HEK293 (cell line): ENCODE measurements around the gene ZGLP1.

Source experiments
- BCL11B ChIP-seq: fragments of 450-650 bp; formaldehyde crosslinking; IDR thresholded peaks from 2 replicates; pipeline ENCODE4 v1.5.1; 2016; ENCODE audit warnings: low read depth, missing biosample characterization, missing genetic modification characterization
- GLI2 ChIP-seq: fragments of 450-650 bp; formaldehyde crosslinking; IDR thresholded peaks from 2 replicates; pipeline ENCODE4; 2017; ENCODE audit warnings: missing biosample characterization, missing genetic modification characterization, low read depth, borderline replicate concordance
- KLF7 ChIP-seq: fragments of 450-650 bp; formaldehyde crosslinking; IDR thresholded peaks from 2 replicates; pipeline ENCODE4 v1.5.1; 2016; ENCODE audit warnings: missing biosample characterization, missing genetic modification characterization, borderline replicate concordance
- KLF9 ChIP-seq: fragments of 450-650 bp; formaldehyde crosslinking; IDR thresholded peaks from 2 replicates; pipeline ENCODE4 v1.5.1; 2016; ENCODE audit warnings: missing biosample characterization, missing genetic modification characterization, low read depth
- MEIS1 ChIP-seq: sonication (generic); formaldehyde crosslinking; IDR thresholded peaks from 2 replicates; pipeline ENCODE4 v1.8.1; 2022; ENCODE audit warnings: missing genetic modification reagents, mild to moderate bottlenecking, borderline replicate concordance
- SCRT1 ChIP-seq: fragments of 450-650 bp; formaldehyde crosslinking; IDR thresholded peaks from 2 replicates; pipeline ENCODE4 v1.5.1; 2016; ENCODE audit warnings: missing biosample characterization, missing genetic modification characterization, borderline replicate concordance
- YY2 ChIP-seq: fragments of 450-650 bp; formaldehyde crosslinking; IDR thresholded peaks from 2 replicates; pipeline ENCODE4 v1.5.1; 2016; ENCODE audit warnings: missing biosample characterization, missing genetic modification characterization
- ZNF16 ChIP-seq: fragments of 450-650 bp; formaldehyde crosslinking; IDR thresholded peaks from 2 replicates; pipeline ENCODE4 v1.5.1; 2016; ENCODE audit warnings: low read depth, missing biosample characterization, missing genetic modification characterization
- ZNF311 ChIP-seq: fragments of 450-650 bp; formaldehyde crosslinking; IDR thresholded peaks from 2 replicates; pipeline ENCODE4 v1.5.1; 2017; ENCODE audit warnings: missing biosample characterization, missing genetic modification characterization, borderline replicate concordance
- ZNF366 ChIP-seq: fragments of 450-650 bp; formaldehyde crosslinking; conservative IDR thresholded peaks from 2 replicates; pipeline ENCODE4 v1.5.1; 2016; ENCODE audit warnings: missing biosample characterization, missing genetic modification characterization
- ZNF426 ChIP-seq: fragments of 450-650 bp; formaldehyde crosslinking; IDR thresholded peaks from 2 replicates; pipeline ENCODE4 v1.5.1; 2017; ENCODE audit warnings: missing biosample characterization, missing genetic modification characterization, mild to moderate bottlenecking, inconsistent platforms, moderate library complexity
- ZNF530 ChIP-seq: fragments of 450-650 bp; formaldehyde crosslinking; IDR thresholded peaks from 2 replicates; pipeline ENCODE4 v1.5.1; 2016; ENCODE audit warnings: low read depth, missing biosample characterization, missing genetic modification characterization
- ZNF596 ChIP-seq: fragments of 450-650 bp; IDR thresholded peaks from 2 replicates; pipeline ENCODE4 v1.5.0; 2018; ENCODE audit warnings: missing biosample characterization, mild to moderate bottlenecking, missing genetic modification characterization, moderate library complexity
- ZNF600 ChIP-seq: fragments of 450-650 bp; formaldehyde crosslinking; IDR thresholded peaks from 2 replicates; pipeline ENCODE4 v1.5.1; 2016; ENCODE audit warnings: missing biosample characterization, missing genetic modification characterization
- ZNF610 ChIP-seq: fragments of 450-650 bp; formaldehyde crosslinking; IDR thresholded peaks from 2 replicates; pipeline ENCODE4 v1.5.1; 2016; ENCODE audit warnings: missing biosample characterization, missing genetic modification characterization, borderline replicate concordance
- ZNF626 ChIP-seq: fragments of 450-650 bp; sonication (Bioruptor Pico); formaldehyde crosslinking; IDR thresholded peaks from 2 replicates; pipeline ENCODE4 v1.5.1; 2018; ENCODE audit warnings: missing biosample characterization, missing genetic modification characterization, inconsistent platforms
- ZNF629 ChIP-seq: fragments of 450-650 bp; formaldehyde crosslinking; IDR thresholded peaks from 2 replicates; pipeline ENCODE4 v1.5.1; 2017; ENCODE audit warnings: missing biosample characterization, missing genetic modification characterization
- ZNF677 ChIP-seq: fragments of 450-650 bp; IDR thresholded peaks from 2 replicates; pipeline ENCODE4 v1.5.0; 2018; ENCODE audit warnings: missing biosample characterization, mild to moderate bottlenecking, missing genetic modification characterization, moderate library complexity
- TF ChIP-seq, protein P1 (sequence below): fragments of 450-650 bp; formaldehyde crosslinking; IDR thresholded peaks from 2 replicates; pipeline ENCODE4 v1.5.1; 2016; ENCODE audit warnings: missing biosample characterization, missing genetic modification characterization, borderline replicate concordance
- TF ChIP-seq, protein P2 (sequence below): fragments of 450-650 bp; formaldehyde crosslinking; IDR thresholded peaks from 2 replicates; pipeline ENCODE4 v1.5.1; 2017; ENCODE audit warnings: missing biosample characterization, missing genetic modification characterization
- TF ChIP-seq, protein P3 (sequence below): fragments of 450-650 bp; formaldehyde crosslinking; IDR thresholded peaks from 2 replicates; pipeline ENCODE4 v1.5.1; 2016; ENCODE audit warnings: missing biosample characterization, missing genetic modification characterization
- TF ChIP-seq, protein P4 (sequence below): fragments of 450-650 bp; formaldehyde crosslinking; conservative IDR thresholded peaks from 2 replicates; pipeline ENCODE4 v1.5.1; 2016; ENCODE audit warnings: low read depth, missing biosample characterization, missing genetic modification characterization
- TF ChIP-seq, protein P5 (sequence below): fragments of 450-650 bp; IDR thresholded peaks from 2 replicates; pipeline ENCODE4 v1.5.1; 2018; ENCODE audit warnings: missing biosample characterization, missing genetic modification characterization
- TF ChIP-seq, protein P6 (sequence below): fragments of 450-650 bp; formaldehyde crosslinking; IDR thresholded peaks from 2 replicates; pipeline ENCODE4 v1.5.1; 2016; ENCODE audit warnings: missing biosample characterization, missing genetic modification characterization, low read depth

ZGLP1 gene

DNA sequence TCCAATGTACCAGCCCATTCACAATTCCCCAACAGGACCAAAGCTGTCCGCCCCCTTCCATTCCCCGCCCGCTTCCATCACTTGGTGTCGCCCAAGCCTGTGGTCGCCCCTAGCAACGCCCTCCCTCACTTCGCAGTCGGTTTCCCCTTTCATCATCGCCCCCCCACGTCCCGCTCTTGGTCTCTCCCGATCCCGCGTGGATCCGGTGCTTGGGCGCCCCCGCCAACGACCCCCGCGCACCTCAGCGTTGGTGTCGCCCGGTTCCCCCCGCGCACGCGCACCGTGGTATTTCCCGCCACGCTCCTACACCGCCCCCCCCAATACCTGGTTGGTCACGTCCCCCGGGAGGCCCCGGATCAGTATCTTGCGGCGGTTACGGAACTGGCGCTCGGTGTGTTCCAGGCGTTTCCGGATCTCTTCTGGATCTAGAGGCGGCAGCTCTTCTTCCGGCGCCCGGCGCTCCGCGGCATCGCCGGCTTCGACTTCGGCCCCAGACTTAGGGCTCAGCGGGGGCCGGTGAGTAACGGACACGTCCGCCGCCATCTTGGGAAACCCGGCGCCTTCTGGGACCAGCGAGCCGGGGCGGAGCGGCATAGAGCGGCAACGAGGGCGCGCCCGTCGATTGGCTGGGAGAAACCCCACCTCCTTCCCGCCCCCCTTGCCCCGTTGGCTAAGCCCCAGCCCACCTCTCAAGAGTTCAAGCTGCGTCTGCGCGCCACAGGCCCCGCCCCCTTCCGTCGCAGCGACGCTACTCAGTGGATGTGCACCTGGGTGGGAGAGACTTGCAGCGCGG, 23.5 kb upstream of the ZGLP1 start, which contains the start of gene RAVER1 (continued):
- peak; percentile 92 for TF ChIP-seq ZNF600 (tag by site-specific recombination)
- 0 out of 2 replicates have a peak, but pooled peaks have one; percentile 27 for TF ChIP-seq BCL11B
- peak; percentile 78 for TF ChIP-seq ZNF629
- TF ChIP-seq ZNF610 (tag by site-specific recombination), result peak; percentile 75
- TF ChIP-seq, protein P1, sequence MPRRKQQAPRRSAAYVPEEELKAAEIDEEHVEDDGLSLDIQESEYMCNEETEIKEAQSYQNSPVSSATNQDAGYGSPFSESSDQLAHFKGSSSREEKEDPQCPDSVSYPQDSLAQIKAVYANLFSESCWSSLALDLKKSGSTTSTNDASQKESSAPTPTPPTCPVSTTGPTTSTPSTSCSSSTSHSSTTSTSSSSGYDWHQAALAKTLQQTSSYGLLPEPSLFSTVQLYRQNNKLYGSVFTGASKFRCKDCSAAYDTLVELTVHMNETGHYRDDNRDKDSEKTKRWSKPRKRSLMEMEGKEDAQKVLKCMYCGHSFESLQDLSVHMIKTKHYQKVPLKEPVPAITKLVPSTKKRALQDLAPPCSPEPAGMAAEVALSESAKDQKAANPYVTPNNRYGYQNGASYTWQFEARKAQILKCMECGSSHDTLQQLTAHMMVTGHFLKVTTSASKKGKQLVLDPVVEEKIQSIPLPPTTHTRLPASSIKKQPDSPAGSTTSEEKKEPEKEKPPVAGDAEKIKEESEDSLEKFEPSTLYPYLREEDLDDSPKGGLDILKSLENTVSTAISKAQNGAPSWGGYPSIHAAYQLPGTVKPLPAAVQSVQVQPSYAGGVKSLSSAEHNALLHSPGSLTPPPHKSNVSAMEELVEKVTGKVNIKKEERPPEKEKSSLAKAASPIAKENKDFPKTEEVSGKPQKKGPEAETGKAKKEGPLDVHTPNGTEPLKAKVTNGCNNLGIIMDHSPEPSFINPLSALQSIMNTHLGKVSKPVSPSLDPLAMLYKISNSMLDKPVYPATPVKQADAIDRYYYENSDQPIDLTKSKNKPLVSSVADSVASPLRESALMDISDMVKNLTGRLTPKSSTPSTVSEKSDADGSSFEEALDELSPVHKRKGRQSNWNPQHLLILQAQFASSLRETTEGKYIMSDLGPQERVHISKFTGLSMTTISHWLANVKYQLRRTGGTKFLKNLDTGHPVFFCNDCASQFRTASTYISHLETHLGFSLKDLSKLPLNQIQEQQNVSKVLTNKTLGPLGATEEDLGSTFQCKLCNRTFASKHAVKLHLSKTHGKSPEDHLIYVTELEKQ (tag by site-specific recombination), result 0 out of 2 replicates have a peak, but pooled peaks have one; percentile 40
- no peak for TF ChIP-seq ZNF426 (tag by site-specific recombination)
- TF ChIP-seq ZNF626 (tag by site-specific recombination), result no peak
- TF ChIP-seq, protein P2, sequence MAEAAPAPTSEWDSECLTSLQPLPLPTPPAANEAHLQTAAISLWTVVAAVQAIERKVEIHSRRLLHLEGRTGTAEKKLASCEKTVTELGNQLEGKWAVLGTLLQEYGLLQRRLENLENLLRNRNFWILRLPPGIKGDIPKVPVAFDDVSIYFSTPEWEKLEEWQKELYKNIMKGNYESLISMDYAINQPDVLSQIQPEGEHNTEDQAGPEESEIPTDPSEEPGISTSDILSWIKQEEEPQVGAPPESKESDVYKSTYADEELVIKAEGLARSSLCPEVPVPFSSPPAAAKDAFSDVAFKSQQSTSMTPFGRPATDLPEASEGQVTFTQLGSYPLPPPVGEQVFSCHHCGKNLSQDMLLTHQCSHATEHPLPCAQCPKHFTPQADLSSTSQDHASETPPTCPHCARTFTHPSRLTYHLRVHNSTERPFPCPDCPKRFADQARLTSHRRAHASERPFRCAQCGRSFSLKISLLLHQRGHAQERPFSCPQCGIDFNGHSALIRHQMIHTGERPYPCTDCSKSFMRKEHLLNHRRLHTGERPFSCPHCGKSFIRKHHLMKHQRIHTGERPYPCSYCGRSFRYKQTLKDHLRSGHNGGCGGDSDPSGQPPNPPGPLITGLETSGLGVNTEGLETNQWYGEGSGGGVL, result peak; percentile 71
- no peak for TF ChIP-seq ZNF311
- peak; percentile 86 for TF ChIP-seq KLF7 (tag by site-specific recombination)
- no peak for TF ChIP-seq ZNF16
- peak; percentile 99 for TF ChIP-seq ZNF530 (tag by site-specific recombination)
- TF ChIP-seq, protein P3, sequence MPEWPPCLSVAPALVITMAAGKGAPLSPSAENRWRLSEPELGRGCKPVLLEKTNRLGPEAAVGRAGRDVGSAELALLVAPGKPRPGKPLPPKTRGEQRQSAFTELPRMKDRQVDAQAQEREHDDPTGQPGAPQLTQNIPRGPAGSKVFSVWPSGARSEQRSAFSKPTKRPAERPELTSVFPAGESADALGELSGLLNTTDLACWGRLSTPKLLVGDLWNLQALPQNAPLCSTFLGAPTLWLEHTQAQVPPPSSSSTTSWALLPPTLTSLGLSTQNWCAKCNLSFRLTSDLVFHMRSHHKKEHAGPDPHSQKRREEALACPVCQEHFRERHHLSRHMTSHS, result 0 out of 2 replicates have a peak, but pooled peaks have one; percentile 42
- peak; percentile 94 for TF ChIP-seq SCRT1 (tag by site-specific recombination)
- no peak for TF ChIP-seq ZNF677 (tag by site-specific recombination)
- no peak for TF ChIP-seq MEIS1 (CRISPR knock-in tag)
- TF ChIP-seq ZNF366 (tag by site-specific recombination), result no peak
- TF ChIP-seq, protein P4, sequence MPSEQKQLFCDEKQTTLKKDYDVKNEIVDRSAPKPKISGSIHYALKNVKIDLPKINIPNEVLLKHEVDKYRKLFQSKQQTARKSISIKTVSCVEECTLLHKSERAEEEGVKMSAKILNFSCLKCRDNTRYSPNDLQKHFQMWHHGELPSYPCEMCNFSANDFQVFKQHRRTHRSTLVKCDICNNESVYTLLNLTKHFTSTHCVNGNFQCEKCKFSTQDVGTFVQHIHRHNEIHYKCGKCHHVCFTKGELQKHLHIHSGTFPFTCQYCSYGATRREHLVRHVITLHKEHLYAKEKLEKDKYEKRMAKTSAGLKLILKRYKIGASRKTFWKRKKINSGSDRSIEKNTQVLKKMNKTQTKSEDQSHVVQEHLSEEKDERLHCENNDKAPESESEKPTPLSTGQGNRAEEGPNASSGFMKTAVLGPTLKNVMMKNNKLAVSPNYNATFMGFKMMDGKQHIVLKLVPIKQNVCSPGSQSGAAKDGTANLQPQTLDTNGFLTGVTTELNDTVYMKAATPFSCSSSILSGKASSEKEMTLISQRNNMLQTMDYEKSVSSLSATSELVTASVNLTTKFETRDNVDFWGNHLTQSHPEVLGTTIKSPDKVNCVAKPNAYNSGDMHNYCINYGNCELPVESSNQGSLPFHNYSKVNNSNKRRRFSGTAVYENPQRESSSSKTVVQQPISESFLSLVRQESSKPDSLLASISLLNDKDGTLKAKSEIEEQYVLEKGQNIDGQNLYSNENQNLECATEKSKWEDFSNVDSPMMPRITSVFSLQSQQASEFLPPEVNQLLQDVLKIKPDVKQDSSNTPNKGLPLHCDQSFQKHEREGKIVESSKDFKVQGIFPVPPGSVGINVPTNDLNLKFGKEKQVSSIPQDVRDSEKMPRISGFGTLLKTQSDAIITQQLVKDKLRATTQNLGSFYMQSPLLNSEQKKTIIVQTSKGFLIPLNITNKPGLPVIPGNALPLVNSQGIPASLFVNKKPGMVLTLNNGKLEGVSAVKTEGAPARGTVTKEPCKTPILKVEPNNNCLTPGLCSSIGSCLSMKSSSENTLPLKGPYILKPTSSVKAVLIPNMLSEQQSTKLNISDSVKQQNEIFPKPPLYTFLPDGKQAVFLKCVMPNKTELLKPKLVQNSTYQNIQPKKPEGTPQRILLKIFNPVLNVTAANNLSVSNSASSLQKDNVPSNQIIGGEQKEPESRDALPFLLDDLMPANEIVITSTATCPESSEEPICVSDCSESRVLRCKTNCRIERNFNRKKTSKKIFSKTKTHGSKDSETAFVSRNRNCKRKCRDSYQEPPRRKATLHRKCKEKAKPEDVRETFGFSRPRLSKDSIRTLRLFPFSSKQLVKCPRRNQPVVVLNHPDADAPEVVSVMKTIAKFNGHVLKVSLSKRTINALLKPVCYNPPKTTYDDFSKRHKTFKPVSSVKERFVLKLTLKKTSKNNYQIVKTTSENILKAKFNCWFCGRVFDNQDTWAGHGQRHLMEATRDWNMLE, result no peak
- peak; percentile 83 for TF ChIP-seq YY2
- TF ChIP-seq, protein P5, sequence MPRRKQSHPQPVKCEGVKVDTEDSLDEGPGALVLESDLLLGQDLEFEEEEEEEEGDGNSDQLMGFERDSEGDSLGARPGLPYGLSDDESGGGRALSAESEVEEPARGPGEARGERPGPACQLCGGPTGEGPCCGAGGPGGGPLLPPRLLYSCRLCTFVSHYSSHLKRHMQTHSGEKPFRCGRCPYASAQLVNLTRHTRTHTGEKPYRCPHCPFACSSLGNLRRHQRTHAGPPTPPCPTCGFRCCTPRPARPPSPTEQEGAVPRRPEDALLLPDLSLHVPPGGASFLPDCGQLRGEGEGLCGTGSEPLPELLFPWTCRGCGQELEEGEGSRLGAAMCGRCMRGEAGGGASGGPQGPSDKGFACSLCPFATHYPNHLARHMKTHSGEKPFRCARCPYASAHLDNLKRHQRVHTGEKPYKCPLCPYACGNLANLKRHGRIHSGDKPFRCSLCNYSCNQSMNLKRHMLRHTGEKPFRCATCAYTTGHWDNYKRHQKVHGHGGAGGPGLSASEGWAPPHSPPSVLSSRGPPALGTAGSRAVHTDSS (tag by site-specific recombination), result no peak
- TF ChIP-seq, protein P6, sequence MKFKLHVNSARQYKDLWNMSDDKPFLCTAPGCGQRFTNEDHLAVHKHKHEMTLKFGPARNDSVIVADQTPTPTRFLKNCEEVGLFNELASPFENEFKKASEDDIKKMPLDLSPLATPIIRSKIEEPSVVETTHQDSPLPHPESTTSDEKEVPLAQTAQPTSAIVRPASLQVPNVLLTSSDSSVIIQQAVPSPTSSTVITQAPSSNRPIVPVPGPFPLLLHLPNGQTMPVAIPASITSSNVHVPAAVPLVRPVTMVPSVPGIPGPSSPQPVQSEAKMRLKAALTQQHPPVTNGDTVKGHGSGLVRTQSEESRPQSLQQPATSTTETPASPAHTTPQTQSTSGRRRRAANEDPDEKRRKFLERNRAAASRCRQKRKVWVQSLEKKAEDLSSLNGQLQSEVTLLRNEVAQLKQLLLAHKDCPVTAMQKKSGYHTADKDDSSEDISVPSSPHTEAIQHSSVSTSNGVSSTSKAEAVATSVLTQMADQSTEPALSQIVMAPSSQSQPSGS, result peak; percentile 40
- no peak; the same call in 1 of the 2 replicates for TF ChIP-seq GLI2
- no peak for TF ChIP-seq ZNF596 (tag by site-specific recombination)
- TF ChIP-seq KLF9 (tag by site-specific recombination), result peak; percentile 89
